HG02852 (cell line): ENCODE results near the gene SLC35F1.
A peak's percentile ranks its signal among the peaks of the same experiment; 100 is the strongest.
"Not testable (repeated sequence)": the region's sequence is repeated elsewhere in the genome, so short reads cannot be mapped to it uniquely, and the experiment has no call there.

Experiments used
- ATAC-seq: cut with Tn5 transposase; IDR thresholded peaks from one replicate; pipeline ENCODE4 v1.9.1; 2021; ENCODE audit warnings: mild to moderate bottlenecking, moderate library complexity; ENCODE audit not compliant: unreplicated experiment

The SLC35F1 gene

GRCh38 chr6:117906958-117907600, at the start of gene SLC35F1:
Gene SLC35F1 (plus strand): TSS chr6:117907264.
- peak; percentile 64 for ATAC-seq

DNA sequence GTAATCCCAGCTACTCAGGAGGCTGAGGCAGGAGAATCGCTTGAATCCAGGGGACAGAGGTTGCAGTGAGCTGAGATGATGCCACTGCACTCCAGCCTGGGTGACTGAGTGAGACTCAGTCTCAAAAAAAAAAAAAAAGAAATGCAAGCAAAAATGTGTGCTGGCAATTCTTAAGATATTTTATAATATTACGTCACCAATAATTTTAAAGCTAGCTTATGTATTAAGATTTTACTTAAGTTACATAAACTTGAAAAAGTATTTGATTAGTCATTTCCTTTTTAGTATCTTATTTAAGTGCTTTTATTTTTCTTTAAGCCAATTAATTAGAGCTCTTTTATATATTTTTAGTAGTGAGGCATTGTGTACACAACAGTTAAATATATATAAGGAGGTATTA, 48.5 kb upstream of the SLC35F1 start:
- not testable (repeated sequence) for ATAC-seq

- no peak for ATAC-seq
These were observed 45.5 kb upstream of the SLC35F1 start for GRCh38 chr6:117861545-117861944.

GRCh38 chr6:117866561-117866960, 40.5 kb upstream of the SLC35F1 start:
- no peak for ATAC-seq

GRCh38 chr6:117870486-117871242, 36.4 kb upstream of the SLC35F1 start:
- no peak for ATAC-seq

DNA sequence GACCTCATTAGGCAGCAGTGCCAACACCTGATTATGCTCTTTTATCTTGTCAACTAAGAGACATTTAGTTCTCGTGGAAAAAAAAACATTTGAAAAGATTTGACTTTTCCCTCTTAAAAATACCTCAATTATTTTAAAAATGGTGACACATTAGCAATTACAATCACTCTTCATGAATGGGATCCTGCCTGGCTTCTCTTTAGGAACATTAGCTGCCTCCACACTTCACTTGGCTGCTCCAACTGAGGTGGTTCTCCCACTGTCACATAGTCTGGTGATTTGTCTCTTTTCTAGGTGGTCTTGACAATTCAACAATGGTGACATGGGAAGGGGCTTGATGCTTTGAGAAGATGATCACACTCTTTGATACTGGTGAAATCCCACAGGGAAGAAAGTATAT, 26.2 kb upstream of the SLC35F1 start:
- no peak for ATAC-seq

GRCh38 chr6:117890172-117890571, 16.9 kb upstream of the SLC35F1 start:
- no peak for ATAC-seq

GRCh38 chr6:117906507-117906957, 532 bp upstream of the SLC35F1 start:
- ATAC-seq: peak; percentile 46

DNA sequence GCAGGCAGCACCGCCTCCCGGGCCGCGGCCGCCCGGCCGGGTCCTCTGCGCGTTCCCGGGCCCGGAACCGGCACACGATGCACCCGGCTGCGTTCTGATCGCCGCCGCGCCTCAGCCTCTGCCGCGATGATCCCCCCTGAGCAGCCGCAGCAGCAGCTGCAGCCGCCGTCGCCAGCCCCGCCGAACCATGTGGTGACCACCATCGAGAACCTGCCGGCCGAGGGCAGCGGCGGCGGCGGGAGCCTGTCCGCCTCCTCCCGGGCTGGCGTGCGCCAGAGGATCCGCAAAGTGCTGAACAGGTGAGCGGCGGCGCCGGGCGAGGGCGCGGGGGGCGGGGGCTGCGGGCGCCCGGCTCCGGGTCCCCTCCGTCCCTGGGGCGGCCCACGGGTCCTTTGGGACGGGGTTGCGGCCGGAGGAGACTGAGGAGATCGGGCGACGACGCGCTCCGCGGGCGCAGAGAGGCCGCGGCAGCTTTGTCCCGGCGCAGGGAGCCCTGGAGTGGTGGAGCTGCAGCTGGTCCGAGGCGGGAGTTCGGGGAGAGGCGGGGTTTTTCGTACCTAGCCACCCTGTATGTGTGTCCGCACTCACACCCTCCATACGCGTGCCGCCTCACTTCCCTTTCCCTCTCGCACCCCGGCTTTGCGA, 659 bp downstream of the SLC35F1 start:
- ATAC-seq: no peak

DNA sequence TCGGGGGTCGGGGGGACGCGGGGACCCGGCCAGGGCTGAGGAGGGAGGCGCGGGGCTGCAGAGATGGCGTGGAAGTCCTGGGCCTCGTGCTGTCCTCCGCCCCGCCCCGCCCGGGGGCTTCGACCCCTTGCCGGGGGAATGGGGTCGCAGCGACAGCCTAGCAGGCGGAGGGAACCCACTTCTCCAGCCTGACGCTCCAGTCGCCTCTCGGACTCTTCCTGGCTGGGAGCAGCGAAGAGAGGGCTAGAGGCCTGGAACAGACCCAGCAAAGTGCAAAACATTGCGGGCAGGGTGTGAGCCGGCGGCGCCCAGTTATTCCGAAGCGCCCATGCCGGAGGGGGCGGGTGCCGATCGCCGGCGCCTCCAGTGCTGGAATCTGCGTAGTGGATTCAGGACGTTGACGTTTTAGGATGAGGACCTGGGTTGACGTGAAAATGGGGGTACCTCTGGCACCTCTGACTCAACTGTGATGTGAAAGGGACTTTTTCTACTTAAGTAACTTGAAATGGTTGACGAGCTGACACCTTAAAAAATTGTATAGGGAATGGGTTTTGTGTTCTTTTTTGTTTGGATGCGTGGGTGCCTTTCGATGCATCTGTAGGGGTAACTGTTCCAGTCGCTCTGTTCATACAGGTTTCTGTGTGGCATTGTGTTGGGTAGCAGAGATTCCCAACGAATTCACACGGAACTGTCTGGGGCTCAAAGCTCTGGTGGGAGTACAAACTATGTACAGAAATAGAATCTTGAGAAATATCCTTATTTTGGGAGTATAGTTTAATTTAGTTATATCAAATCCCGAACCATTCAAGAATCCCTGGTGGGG, 1.4 kb downstream of the SLC35F1 start:
- ATAC-seq: no peak

DNA sequence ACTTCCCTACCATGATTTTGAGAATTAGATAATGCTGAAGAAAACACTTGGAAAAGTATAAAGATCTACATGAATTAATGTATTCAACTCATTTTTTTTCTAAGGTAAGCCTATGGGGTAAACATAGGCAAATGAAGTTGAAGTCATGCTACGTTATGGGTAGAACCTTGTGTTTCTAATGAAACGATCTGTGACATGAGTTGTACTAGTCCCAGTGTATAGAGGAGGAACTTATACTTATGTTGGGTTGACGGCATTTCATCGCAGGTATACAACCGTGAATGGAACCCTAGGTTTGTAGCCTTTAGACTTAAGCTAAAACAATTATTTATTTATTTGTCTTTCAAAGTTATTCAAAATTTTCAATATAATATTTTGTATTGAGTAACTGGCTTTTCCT, 2.6 kb downstream of the SLC35F1 start:
- no peak for ATAC-seq

- ATAC-seq: no peak
These were observed 3.5 kb downstream of the SLC35F1 start for GRCh38 chr6:117910549-117910948.

DNA sequence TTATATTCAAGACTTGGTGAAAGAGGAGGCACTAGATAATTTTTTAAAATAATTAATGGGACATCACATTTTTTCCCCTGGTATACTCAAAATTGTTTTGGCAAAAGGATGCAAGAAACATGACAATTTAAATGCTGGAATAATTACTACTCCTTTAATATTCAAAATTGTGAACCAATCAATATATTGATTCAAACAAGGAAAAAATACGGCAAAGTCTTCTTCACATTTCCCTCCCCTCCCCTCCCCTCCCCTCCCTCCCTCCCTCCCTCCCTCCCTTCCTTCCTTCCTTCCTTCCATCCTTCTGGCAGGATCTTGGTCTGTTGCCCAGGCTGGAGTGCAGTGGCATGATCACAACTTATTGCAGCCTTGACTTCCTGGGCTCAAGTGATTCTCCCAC, 4.1 kb downstream of the SLC35F1 start:
- ATAC-seq: no peak

GRCh38 chr6:117911660-117912059, 4.6 kb downstream of the SLC35F1 start:
- ATAC-seq: no peak

- ATAC-seq: no peak
These were observed 8.8 kb downstream of the SLC35F1 start for GRCh38 chr6:117915846-117916245.

- no peak for ATAC-seq
These were observed 9.4 kb downstream of the SLC35F1 start for GRCh38 chr6:117916483-117916882.

- ATAC-seq: no peak
These were observed 10.1 kb downstream of the SLC35F1 start for GRCh38 chr6:117917176-117917575.

DNA sequence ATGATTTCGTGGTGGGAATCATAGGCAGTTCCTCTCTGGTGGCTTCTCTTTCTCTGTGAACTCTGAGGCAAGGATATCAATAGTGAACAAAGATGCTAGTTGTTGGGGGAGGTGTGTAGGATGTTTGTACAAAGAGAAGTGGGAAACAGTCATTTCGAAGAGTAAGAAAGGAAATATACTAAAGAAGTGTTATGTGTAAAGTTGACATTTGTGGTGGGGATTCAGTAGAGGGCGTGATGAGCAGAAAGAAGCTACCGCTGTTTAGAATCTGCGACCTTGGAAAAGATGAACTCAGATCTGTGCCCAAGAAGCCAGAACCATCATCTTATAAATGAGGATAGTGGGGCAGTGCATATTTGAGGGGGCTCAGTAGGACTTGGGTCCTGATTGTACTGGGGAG, 11.4 kb downstream of the SLC35F1 start:
- no peak for ATAC-seq

GRCh38 chr6:117919275-117919674, 12.2 kb downstream of the SLC35F1 start:
- ATAC-seq: no peak

DNA sequence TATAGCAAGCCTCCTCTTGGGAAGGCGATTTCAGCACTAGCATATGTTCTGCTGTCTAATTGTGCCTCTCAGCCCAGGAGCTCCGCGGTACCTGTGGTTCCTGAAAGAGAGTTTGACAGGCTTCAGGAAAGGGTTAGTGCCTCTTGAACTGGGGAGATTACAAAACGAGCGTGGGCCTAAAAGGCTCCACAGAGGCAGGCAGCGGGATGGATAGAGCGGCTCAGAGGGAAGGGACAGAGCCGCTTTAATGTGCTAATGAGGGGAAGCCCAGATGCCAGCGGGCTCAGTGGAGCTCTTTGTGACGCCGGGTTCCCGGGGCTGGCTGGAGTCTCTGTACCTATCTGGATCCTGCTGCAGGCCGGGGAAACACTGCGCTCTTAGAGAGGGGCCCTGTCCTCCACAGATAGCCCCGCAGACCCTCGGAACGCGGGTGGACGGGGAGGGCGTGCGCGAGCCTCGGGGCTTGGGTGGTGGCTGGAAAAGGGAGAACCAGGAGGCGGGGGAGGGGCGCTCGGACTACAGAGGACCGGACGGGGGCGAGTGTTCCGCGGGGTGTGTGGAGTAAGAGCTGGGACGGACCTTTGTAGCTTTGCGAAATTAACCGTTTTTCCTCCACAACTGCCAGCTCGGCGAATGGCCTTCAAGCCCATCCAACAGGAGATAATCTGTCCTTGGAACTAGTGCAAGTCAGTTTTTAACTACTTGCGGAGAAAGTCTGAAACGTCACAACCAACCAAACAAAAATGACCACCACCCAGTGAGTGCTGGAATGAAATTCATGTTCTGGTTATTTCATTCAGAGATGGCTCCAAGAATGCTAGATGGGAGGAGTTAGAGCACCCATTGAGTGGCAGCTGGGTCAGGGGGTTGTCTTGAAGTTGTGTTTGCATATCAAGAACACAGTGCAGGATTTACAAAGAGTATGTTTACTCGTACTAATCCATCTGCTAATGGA, 13.0 kb downstream of the SLC35F1 start:
- no peak for ATAC-seq
